GM19372 (cell line): Measurements from ENCODE around the gene CEP112.

Experiments used
- ATAC-seq: cut with Tn5 transposase; IDR thresholded peaks from one replicate; pipeline ENCODE4 v1.9.1; 2021; ENCODE audit warnings: mild to moderate bottlenecking, low read depth, moderate library complexity; ENCODE audit not compliant: unreplicated experiment

CEP112 gene

DNA sequence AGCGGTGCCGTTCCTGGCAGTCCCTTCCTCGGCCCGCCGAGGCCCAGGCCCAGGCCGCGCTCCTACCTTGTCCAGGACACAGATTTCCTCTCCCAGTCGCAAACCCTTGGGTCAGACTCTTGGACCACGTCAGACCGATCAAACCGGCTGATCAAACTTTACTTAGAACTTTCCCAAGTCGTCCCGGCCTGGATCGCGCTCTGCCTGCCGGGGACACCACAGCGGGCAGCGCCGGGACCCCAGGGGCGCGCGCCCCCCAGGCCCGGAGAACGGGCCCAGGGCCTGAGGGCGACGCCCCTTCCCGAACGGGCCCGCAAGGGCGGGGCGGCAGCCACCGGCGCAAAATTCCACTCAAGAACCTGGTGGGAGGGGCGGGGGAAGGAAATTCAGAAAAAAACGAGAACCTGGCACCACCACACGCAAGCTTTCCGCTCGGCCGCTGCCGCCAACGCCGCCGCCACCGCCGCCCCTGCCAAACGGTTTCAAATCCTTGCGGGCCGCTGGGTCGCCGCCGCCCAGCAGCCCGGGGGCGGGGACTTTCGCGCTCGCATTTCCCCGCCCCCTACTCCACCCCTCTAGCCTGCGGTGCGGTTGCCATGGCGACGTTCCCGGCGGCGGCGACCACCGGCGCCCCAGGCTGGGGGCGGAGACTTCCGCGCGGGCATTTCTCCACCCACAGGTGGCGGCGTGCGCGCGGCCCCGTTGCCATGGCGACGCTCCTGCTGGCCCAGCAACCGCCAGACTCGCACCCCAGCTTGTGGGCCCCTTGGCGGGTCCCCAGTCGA, at the start of gene CEP112:
TSS of gene CEP112 (minus strand) at position 541 of the 785 bp plus-strand sequence.
- ATAC-seq, result no peak

DNA sequence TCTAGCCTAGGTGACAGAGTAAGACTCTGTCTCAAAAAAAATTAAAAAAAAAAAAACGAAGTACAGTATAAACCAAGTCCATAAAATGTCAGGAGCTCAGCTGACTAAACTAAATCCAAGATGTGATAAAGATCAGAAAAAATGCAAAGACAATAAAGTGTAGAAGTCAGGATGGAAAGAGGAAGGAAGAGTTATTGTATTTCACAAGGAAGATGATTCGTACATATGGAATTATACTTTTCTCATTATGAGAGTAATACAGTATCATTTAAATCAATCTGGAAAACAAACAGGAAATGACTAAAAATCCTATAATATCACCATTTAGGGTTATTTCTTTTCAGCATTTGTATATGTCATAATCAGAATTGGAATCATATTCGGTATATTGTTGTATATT, 48.7 kb upstream of the CEP112 start:
- ATAC-seq, result no peak

DNA sequence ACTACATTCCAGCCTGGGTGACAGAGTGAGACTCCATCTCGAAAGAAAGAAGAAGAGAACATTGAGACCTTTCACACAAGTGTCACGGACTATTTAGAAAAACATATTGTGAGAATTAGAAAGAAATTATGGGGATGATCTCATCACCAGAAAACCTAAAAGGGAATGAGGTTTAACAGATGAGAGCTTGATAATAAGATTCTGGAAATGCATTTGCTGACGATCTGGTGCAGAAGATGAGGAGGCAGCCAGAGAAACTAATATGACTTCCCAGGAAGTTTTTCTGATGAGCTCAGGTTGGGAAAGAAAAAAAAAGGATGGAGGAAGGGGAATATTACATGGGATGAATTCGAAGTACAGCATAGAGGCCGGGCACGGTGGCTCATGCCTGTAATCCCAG, 48.1 kb upstream of the CEP112 start:
- no peak for ATAC-seq

DNA sequence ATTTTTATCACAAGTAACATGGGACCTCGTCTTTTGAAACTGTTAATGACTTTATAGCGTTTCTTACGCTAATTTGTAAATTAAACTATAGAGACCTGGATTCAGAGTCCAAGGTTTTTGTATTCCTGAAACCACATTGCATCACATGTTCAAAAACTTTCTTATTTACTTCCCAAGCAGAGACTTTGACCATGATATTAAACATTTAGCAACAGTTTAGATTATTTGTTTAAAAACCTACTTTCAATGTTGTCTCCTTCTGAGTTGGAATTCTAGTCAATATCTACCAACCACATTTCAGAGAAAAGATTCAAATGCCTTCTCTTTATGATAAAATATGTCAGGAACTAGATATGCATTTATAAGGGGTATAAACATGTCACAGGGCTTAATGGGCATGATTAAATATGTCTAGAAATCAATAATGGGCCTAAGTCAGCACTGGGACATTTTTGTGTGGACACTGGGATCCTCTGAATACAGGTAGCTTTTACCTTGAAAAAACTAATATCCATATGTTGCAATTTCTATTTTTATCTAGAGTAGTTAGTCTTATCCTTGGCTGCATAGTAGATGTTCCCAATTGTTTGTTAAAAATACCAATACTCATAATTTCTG, 43.6 kb upstream of the CEP112 start:
- ATAC-seq, result no peak

DNA sequence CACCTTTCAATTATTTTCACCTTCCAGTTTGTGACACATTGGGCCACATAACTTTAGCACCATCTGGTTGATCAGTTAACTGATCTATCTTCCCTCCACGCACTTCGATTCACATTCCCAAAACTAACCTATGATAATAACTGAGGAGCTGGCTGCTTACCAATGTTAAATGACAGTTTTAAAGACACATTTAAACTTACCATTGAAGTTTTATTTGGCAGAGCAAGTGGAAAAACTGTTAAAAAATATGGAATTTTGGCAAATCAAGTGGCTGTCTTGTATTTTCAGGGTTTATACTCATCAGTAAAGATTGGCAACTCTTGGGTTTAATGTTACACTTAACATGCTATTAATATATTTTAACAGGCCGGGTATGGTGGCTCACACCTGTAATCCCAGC, 42.7 kb upstream of the CEP112 start:
- no peak for ATAC-seq

DNA sequence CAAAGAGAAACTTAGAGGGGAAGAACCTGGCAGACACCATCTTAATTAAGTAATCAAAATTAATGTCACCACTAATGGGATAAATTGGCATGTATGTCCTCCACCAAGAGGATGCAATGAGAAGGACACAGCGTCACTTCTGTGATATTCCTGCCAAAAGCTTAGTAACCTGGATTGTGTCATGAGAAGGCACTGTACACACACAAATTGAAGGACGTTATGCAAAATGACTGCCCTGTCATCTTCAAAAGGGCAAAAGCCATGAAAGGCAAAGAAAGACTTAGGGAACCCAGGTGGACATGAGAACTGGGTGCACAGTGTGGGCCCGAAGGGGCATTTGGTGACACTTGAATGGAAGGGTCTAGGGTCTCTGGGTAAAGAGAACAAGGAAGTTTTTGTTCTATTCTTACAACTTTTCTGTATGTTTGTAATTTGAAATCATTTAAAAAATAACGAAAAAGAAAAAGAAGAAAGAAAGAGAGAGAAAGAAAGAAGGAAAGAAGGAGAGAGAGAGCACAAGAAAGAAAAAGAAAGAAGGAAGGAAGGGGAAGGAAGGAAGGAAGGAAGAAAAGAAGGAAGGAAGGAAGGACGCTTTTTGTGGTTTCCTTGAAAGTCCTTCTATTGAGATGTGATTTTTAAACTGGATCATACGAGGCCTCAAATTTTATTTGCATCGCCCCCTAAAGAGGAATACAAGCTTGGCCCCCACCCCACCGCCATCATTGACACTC, 41.3 kb upstream of the CEP112 start:
- ATAC-seq, result no peak

DNA sequence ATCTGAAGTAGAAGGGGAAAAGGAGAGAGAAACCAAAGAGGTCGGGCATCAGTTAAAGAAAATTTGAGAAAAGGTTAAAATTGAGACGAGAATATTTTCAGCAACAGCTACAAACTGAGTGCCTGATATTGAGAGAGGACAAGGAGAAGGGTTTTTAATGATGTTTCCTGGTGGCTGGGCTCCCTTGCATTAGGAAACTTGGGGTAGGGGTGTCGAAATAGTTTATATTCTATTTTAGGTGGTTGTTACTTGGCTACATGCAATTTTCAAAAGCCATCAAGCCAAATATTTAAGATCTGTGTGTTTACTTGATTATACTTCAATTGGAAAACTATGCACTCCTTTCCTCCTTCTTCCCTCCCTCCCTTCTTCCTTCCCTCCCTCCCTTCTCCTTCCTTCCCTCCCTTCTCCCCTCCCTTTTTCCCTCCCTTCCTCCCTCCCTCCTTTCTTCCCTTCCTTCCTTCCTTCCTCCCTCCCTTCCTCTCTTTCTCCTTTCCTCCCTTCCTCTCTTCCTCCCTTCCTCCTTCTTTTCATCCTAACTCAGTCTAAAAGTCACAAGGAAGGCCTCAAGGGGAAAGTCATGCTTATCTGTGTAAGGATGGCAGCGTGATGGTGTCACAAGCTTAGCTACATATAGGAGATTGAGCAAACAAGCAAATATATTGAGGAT, 39.1 kb upstream of the CEP112 start:
- no peak for ATAC-seq

DNA sequence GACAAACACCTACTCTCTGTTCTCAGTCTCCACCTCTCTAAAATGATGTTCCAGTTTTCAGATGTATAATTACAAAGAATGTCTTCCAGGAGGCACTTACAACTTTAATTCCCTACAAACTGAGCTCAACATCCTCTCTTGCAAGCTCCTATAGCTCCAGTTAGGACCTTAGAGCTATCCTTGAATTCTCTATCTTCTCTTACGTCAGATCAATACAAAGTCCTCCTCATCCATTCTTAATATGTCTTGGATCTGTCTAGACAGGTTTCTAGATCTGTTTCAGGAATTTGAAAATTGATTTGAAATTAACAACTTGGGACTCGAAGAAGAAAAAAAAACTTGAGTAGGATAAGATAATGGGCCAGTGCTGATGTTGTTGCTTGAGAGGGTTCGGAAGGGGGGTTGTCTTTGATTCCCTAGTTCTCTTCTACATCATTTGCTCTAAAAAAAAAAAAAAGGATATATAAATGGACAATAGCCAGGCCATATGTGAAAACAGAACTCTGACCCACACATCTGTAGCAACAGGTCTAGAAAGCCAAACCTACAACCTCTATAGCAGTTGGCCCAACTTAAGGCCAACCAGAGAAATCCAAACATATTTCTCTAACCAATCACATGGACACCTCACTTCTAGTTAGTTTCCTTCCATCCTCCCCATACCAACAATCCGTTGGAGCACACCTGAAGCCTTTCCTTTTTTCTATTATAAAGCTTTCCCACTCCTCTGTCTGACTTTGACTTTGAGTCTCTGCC, 38.0 kb upstream of the CEP112 start:
- no peak for ATAC-seq

DNA sequence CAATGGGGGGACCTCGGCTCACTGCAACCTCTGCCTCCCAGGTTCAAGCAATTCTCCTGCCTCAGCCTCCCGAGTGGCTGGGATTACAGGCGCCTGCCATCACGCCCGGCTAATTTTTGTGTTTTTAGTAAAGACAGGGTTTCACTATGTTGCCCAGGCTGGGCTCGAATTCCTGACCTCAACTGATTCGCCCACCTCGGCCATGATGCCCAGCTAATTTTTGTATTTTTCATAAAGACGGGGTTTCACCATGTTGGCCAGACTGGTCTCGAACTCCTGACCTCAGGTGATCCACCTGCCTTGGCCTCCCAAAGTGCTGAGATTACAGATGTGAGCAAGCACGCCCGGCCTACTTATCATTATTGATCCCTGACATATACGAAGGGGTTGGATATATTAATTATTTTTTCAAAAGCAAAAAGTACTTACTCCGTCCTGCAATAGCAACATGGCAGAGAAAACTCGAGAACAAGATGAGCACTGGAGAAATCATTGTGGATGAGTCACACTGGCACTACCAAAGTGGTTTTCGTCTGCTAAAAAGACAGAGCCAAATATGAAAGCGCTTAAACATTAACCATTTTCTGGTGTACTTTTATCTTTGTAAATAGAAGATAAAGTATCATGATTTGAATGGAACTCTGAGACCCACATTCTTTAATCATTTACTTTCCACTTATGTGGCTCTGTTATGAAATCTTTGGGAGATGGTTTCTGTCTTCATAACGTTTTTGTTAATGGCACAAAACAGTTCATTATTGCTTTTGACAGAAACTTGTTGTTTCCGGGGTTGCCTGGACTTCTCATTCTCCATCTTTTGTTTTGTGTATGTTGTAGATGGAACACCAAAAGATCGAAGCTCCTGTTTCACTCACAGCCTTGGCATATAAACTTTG, 37.2 kb upstream of the CEP112 start, which contains the start of gene APOH:
TSS of gene APOH (minus strand) at position 529 of the 896 bp plus-strand sequence. CDS start at position 493, 36 bp downstream.
- no peak for ATAC-seq

DNA sequence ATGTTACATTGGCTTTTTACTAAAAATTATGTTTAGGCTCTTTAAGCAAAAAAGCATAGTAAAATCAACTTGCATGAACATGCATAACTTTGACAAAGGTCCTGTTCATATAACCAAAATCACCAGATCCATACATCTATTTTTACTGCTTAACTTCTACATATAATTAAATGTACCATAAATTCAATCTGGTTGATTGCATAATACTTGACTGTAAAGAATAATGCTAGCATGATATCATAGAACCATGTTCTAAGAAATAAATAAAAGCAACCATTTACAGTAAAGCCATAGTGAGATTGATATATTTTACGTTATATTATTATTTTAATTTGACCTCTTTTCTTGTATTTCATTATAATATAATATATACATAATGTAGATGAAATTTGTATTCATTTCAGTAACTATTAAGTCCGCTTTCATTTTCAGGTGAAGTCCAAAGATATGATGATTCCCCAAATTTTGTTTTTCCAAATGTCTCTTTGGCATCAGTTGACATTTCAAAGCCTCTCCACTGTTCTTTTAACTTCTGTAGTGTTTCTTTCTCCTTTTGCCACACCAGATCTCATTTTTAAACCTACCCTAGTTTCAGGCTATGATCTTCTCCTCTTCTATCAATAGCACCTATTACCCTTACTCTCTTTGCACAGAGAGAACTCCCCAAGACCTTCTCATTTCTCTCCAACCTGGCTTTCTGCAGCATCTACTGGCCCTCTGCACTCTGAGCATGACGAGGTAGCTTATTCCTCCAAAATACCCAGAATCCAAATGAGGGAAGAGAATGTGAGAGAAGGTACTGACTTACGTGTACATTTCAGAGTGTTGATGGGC, 35.5 kb upstream of the CEP112 start:
- no peak for ATAC-seq

DNA sequence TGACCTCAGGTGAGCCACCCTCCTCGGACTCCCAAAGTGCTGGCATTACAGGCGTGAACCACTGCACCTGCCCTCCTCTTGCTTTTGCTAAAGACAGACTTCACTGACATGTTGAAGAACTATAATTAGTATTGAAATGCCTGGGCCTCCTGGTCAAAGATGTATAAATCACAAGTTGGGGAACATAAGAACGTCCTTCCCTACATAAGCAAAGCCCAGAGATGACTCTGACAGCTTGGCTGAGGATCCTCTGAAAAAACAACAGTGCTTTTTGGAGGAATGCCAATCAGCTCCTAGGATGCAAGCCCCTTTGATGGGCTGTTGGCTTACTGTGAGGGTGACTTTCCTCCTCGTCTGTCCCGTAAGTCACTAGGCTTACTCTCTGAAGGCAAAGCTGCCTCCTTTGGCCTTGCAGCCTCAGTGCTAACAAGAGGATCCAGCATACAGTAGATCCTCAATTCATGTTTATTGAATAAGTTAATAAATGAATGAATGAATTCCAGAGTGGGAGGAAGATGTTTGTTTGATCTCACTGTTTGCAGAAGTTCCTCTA, 30.9 kb upstream of the CEP112 start:
- ATAC-seq, result no peak

DNA sequence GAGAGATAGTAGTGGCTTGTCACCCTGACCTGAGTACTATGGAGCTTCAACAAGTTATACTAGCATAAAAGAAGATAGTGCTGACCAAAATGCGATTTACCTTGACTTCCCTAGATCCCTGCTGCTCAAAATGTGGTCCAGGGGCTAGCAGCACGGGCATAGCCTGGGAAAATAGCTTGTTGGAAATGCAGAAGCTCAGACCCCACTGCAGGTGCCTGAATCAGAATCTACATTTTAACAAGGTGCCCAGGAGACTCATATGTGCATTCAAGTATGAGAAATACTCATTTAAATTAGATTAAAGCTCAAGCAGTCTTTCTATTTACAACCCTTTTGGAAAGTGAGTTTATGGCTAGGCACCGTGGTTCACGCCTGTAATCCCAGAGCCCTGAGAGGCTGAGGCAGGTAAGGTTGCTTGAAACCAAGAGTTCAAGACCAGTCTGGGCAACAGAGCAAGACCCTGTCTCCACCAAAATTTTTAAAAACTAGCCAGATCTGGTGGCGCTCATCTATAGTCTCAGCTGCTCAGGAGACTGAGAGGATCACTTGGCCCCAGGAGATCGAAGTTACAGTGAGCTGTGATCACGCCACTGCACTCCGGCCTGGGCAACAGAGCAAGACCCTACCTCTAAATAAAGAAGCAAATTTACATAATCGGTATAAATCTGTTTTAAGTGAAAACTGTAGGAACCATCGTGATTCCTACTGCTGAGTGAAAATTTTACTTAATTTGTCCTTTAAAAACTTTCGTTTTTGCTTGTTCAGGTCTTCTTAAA, 30.0 kb upstream of the CEP112 start:
- no peak for ATAC-seq

DNA sequence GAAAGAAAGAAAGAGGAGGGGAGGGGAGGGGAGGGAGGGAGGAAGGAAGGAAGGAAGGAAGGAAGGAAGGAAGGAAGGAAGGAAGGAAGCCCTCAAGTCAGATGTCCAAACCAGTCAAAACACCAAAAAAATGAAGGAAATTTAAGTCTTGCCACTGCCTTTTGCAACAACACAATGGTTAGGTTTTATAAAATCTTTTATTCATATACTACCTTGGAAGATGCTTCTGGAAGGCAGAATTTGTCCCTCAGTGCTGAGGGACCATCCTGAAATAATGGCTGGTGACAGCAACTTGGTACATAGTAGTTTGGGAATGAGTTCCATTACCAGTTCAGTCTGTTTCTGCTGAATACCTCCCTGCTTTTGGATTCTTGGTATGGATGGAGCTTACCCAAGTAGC, 29.4 kb upstream of the CEP112 start:
- ATAC-seq, result no peak

DNA sequence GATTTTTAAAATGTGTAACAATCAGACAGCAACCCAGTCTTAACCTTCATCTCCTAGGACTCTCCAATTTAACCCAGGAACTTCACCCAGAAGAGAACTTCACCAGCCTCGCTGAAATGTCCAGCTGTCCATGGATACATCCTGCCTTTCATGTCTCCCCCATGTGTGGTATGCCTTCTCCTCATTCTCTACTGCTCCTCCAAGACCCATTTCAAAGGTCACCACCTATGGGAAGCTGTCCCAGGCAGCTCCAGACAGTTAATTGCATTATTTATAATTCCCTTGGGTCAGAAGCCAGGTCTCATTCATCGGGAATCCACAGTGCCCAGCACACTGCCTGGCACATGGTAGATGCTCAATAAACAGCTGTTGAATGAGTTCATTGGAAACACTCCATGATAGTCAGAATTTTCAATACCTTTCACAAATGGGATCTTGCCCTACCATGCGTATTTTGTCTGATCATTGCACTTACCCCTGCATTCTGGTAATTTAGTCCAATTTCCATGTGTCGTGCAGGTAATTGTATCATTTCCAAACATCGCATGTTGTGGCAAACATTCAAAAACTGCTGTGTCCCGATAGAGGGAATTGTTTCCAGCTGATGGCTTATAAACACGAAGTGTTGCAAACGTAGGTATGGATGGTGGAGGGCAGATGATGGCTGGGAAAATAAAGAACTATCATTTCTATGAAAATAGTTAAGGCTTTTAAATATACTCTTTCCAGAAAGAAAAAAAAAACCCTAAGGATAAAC, 28.3 kb upstream of the CEP112 start:
- ATAC-seq, result no peak

DNA sequence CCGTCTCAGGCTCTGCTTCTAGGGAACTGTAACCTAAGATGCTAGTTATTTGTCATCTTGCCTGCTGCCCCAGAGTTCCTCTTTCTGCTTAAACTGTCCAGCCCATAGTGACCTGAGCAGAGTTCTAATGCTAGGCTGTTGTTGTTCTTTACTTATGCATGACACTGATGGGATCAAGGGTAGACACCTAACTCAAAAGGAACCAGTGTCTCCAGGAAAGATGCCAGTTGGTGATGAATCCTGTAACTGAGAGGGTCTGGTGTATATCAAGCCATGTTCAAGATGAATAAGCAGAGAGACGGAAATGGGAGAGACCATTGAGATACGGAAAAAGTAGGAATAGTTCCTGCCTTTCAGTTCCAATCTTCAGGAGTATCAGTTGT, 23.6 kb upstream of the CEP112 start:
- no peak for ATAC-seq

DNA sequence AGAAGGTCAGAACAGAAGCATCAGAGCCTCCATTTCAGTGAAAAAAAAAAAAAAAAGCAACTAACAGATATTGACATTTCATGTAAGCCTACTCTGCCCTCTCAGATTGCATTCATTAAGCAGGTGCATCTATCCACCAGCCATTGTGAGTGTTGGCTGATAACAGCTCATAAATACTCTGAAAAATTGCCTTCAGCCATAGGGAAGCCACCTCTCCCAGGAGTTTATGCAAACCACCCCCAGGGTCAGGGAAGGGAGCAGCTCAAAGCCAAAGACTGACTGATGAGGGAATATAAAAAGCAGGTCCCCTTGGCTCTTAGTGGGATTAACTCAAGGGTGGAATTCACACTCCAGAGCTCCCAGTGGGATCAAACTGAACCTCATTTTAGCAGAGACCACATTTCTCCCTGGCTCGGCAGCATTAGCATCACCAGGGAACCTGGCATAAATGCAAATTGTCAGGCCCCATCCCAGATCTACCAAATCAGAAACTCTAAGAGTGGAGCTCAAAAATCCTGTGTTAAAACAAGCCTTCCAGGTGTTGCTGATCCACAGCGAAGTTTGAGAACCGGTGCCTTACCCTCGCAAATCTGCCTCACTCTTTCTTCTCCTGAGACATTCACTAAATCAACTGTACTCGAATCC, 23.1 kb upstream of the CEP112 start:
- ATAC-seq, result no peak
